LHCN-M2 (cell line): Measurements from ENCODE around the gene SRSF4. TPM values are rescaled to one million over a fixed set of nuclear protein-coding genes. Genes with fewer than 3 reads are reported as not detected.

Experiments
- total RNA-seq: library from RNA; depleted of rRNA; stranded (reverse); fragments of >200 nt; gene quantifications from 2 replicates; pipeline ENCODE4 v1.2.3, GENCODE V29; 2014; rRNA removed

Gene SRSF4
- total RNA-seq, 1 experiment from 2014 or later, result 51.9 TPM

Other genes with a start within 250 kb of the SRSF4 start
- gene TMEM200B, start 58.0 kb downstream of the SRSF4 start, total RNA-seq, result 0.13 and 0.17 TPM in 2 replicates
- gene MECR, start 49.0 kb upstream of the SRSF4 start, total RNA-seq, result 32.4 and 33.3 TPM in 2 replicates
- 86.0 and 96.7 TPM in 2 replicates for gene PTPRU, start 54.6 kb upstream of the SRSF4 start, total RNA-seq